ENCODE data around the gene CCDC192. TPM values are rescaled to one million over a fixed set of nuclear protein-coding genes. Genes with fewer than 3 reads are reported as not detected.

The CCDC192 gene
- total RNA-seq, 2 experiments from 2014 or later, result not detected

DNA sequence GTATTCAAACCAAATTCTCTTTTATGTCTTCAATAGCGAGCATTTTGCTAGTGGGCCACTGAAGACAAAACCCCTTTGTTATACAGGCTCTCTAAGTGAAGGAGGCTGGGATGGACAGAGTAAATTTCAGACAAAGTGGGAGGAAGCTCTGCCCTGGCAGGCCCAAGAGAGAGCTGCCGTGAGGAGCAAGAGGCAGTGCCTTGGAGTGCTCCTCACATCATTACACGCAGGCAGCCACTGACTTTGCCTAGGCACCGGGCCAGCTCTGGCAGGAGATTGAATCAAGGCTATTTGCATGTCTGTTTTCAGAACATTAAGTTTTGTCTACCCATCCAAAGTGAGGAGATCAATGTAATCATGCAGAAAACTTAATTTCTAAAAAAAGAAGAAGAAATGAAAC lies 167.7 kb downstream of the CCDC192 start:
- H3K36me3 Mint-ChIP-seq (ENCODE audit: low read depth), result no peaks in the 10 kb centered on the region
- no peaks in the 10 kb centered on the region for H3K27me3 Mint-ChIP-seq
- Histone ChIP-seq H3K9me3 (ENCODE audit: control insufficient read depth in 1 of 2, insufficient read depth in 1 of 2, low read length in 2 of 2) (no peaks in the 10 kb centered on the region), H3K4me3 (ENCODE audit: low read length) (no peak overlapping the region), H3K36me3 (ENCODE audit: insufficient read depth, low read length) (no peaks in the 10 kb centered on the region), H3K4me1 (ENCODE audit: insufficient read depth, low read length) (no peaks in the 10 kb centered on the region), H3K27me3 (ENCODE audit: control insufficient read depth in 1 of 2, insufficient read depth in 2 of 2, low read length in 2 of 2) (no peaks in the 10 kb centered on the region), H3K27ac (ENCODE audit: low read depth in 1 of 2, low read length in 2 of 2) (no peak overlapping the region)
- ChIA-PET CTCF (interaction anchor here (2.4 kb wide), 1 partner anchor 330 kb away, joined by 7 read pairs; no protein-coding TSS in a partner anchor), POLR2A (no interaction called here)
- DNase-seq (no peak), ATAC-seq (ENCODE audit: poor library complexity) (no peak)
- intact Hi-C loops (cut with DNase I, micrococcal nuclease), result loop anchor here in 1 of 2 experiments (10.0 kb wide), 1 partner anchor 334 kb away; no protein-coding TSS in a partner anchor
- H3K4me1 Mint-ChIP-seq (ENCODE audit: low read depth), result no peaks in the 10 kb centered on the region
- H3K4me3 Mint-ChIP-seq, result no peak overlapping the region
- no peak overlapping the region for H3K27ac Mint-ChIP-seq
- no peaks in the 10 kb centered on the region for H3K9me3 Mint-ChIP-seq
- TF ChIP-seq, protein P1, sequence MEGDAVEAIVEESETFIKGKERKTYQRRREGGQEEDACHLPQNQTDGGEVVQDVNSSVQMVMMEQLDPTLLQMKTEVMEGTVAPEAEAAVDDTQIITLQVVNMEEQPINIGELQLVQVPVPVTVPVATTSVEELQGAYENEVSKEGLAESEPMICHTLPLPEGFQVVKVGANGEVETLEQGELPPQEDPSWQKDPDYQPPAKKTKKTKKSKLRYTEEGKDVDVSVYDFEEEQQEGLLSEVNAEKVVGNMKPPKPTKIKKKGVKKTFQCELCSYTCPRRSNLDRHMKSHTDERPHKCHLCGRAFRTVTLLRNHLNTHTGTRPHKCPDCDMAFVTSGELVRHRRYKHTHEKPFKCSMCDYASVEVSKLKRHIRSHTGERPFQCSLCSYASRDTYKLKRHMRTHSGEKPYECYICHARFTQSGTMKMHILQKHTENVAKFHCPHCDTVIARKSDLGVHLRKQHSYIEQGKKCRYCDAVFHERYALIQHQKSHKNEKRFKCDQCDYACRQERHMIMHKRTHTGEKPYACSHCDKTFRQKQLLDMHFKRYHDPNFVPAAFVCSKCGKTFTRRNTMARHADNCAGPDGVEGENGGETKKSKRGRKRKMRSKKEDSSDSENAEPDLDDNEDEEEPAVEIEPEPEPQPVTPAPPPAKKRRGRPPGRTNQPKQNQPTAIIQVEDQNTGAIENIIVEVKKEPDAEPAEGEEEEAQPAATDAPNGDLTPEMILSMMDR (IDR thresholded peaks at IDR 0.05), result no peak

DNA sequence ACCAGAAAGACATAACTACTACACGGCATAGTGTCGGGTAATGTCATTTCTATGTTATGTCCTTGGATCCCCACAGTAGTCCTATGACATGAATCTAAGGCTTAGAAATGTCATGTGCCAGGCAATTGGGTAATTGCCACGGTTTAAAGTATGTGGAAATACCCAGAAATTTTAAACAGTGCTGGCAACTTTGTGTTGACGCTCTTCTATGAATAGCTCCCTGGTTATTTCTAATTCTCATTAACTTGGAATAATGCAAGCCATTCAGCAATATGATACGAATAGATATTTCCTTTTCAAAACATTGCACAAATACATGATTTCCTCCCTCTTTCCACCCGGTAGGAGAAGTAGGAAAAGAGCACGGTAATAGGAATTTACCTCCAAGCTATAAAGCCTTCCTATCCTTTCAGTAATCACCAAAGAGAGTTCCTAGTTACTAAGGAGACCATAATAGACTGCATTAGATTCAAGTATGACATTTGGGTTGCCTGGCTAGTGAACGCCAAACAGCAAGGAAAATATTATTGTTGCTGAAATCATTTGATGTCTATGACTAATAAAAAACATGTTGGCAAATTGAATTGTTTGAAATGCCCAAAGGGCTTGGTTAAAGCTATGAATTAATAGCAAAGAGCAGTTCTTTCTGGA lies 168.4 kb downstream of the CCDC192 start:
- Mint-ChIP-seq H3K4me1 (ENCODE audit: low read depth) (no peaks in the 10 kb centered on the region), H3K27ac (no peak overlapping the region), H3K27me3 (no peaks in the 10 kb centered on the region), H3K9me3 (no peaks in the 10 kb centered on the region), H3K36me3 (ENCODE audit: low read depth) (no peaks in the 10 kb centered on the region), H3K4me3 (no peak overlapping the region)
- TF ChIP-seq, protein P1 (IDR thresholded peaks at IDR 0.05), result no peak
- no peak overlapping the region for H3K27ac ChIP-seq (ENCODE audit: low read depth in 1 of 2, low read length in 2 of 2)
- intact Hi-C loops (cut with DNase I, micrococcal nuclease), result loop anchor here in 1 of 2 experiments (10.0 kb wide), 1 partner anchor 333 kb away; no protein-coding TSS in a partner anchor
- no peaks in the 10 kb centered on the region for H3K4me1 ChIP-seq (ENCODE audit: insufficient read depth, low read length)
- ChIA-PET CTCF (interaction anchor here (2.4 kb wide), 1 partner anchor 329 kb away, joined by 7 read pairs; no protein-coding TSS in a partner anchor), POLR2A (no interaction called here)
- no peaks in the 10 kb centered on the region for H3K27me3 ChIP-seq (ENCODE audit: control insufficient read depth in 1 of 2, insufficient read depth in 2 of 2, low read length in 2 of 2)
- no peak for ATAC-seq (ENCODE audit: poor library complexity)
- H3K4me3 ChIP-seq (ENCODE audit: low read length), result no peak overlapping the region
- no peaks in the 10 kb centered on the region for H3K36me3 ChIP-seq (ENCODE audit: insufficient read depth, low read length)
- no peak for DNase-seq
- no peaks in the 10 kb centered on the region for H3K9me3 ChIP-seq (ENCODE audit: control insufficient read depth in 1 of 2, insufficient read depth in 1 of 2, low read length in 2 of 2)

DNA sequence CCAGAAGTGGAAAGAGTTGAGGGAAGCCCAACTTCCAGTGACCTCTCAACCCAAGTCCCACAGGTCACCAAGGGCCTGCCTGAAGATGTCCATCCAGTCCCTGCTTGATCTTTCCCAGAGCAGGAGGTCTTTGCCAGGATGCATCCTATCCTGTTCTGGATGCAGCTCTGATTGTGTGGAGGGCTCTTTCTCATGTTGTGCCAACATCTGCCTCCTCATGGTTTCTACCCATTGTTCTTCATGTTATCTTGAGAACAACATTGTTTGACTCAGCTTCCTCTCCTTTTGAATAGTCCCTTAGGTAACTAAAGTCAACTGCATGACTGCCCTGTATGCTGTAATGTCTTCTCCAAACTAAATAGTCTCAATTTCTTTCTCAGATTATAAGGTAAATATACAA lies 169.3 kb downstream of the CCDC192 start:
- Histone ChIP-seq H3K27me3 (ENCODE audit: control insufficient read depth in 1 of 2, insufficient read depth in 2 of 2, low read length in 2 of 2) (no peaks in the 10 kb centered on the region), H3K36me3 (ENCODE audit: insufficient read depth, low read length) (no peaks in the 10 kb centered on the region), H3K4me3 (ENCODE audit: low read length) (no peak overlapping the region), H3K4me1 (ENCODE audit: insufficient read depth, low read length) (no peaks in the 10 kb centered on the region), H3K27ac (ENCODE audit: low read depth in 1 of 2, low read length in 2 of 2) (no peak overlapping the region), H3K9me3 (ENCODE audit: control insufficient read depth in 1 of 2, insufficient read depth in 1 of 2, low read length in 2 of 2) (no peaks in the 10 kb centered on the region)
- DNase-seq (no peak), ATAC-seq (ENCODE audit: poor library complexity) (no peak)
- Mint-ChIP-seq H3K9me3 (no peaks in the 10 kb centered on the region), H3K27ac (no peak overlapping the region), H3K36me3 (ENCODE audit: low read depth) (no peaks in the 10 kb centered on the region), H3K4me3 (no peak overlapping the region), H3K4me1 (ENCODE audit: low read depth) (no peaks in the 10 kb centered on the region), H3K27me3 (no peaks in the 10 kb centered on the region)
- TF ChIP-seq, protein P1 (IDR thresholded peaks at IDR 0.05), result no peak
- ChIA-PET CTCF (interaction anchor here (2.4 kb wide), 1 partner anchor 328 kb away, joined by 7 read pairs; no protein-coding TSS in a partner anchor), POLR2A (no interaction called here)
- intact Hi-C loops (cut with DNase I, micrococcal nuclease), result loop anchor here in 1 of 2 experiments (10.0 kb wide), 1 partner anchor 332 kb away; no protein-coding TSS in a partner anchor

Measured in CD4-positive, alpha-beta T cell (primary cell).